K562 (cell line): ENCODE data around the gene FSTL4. TPM values are rescaled to one million over a fixed set of nuclear protein-coding genes. Genes with fewer than 3 reads are reported as not detected.

Experiments used
- ATAC-seq: fragments of 200-7000 bp; cut with Tn5 transposase; 3 replicates; pipeline ENCODE4 v1.9.1; 2020; ENCODE audit warnings: moderate library complexity
- BruUV-seq: library from RNA; stranded (reverse); fragments of 400-500 nt; replicated peaks from 2 replicates; lab custom pipeline; 2021; lab: Mats Ljungman, UMichigan
- CTCF ChIA-PET: fragments of 300-600 bp; formaldehyde crosslinking; extraction: SDS; loops from one replicate; lab custom pipeline; 2021; ENCODE audit warnings: low intra/inter-chr PET ratio; lab: Yijun Ruan, JAX
- POLR2A ChIA-PET: fragments of 300-600, 350-650 bp; sonication (Branson Sonifier 250); formaldehyde crosslinking; extraction: SDS; loops from one replicate; lab custom pipeline; 2021; ENCODE audit warnings: antibody characterized with exemption, inconsistent platforms; lab: Yijun Ruan, JAX
- DNase-seq, 4 experiments: peaks; one replicate each; pipeline versions ENCODE4 v3.0.0 to v3.0.0-alpha.2; 2011 to 2018; ENCODE audit warnings: low spot score in 3 of 4, mixed read lengths in 3 of 4; ENCODE audit errors: extremely low read depth in 1 of 4
- FAIRE-seq: peaks from 2 replicates; lab custom pipeline; 2011; peaks lifted over from hg19 to GRCh38; lab: Jason Lieb, UNC
- H2AFZ ChIP-seq: 2 replicates; pipeline ENCODE4 v1.6.0; 2011; ENCODE audit warnings: low read depth, low read length, control low read depth, inconsistent platforms
- H3K27ac ChIP-seq: fragments of 200-600 bp; 3 replicates; pipeline ENCODE4 v1.8.0; 2011; ENCODE audit warnings: low read depth, mild to moderate bottlenecking, control low read depth, inconsistent platforms, low read length, moderate library complexity, mixed read lengths; ENCODE audit errors: extremely low read depth
- H3K27me3 ChIP-seq, 2 experiments: fragments of 300-600 bp in 1 of 2; 2 replicates in 1 of 2; 3 replicates in 1 of 2; pipeline versions ENCODE4 v1.6.0 to v1.8.0; 2011; ENCODE audit warnings: inconsistent platforms in 2 of 2, low read length in 2 of 2, mild to moderate bottlenecking in 1 of 2, mixed read lengths in 1 of 2, moderate library complexity in 1 of 2; ENCODE audit not compliant: control insufficient read depth in 2 of 2, insufficient read depth in 2 of 2
- H3K36me3 ChIP-seq: fragments of 300-600 bp; 3 replicates; pipeline ENCODE4 v1.8.0; 2011; ENCODE audit warnings: mild to moderate bottlenecking, low read length, inconsistent platforms; ENCODE audit not compliant: control insufficient read depth, insufficient read depth
- H3K4me1 ChIP-seq, 2 experiments: fragments of 200-600 bp in 1 of 2; replicated peaks in 1 of 2; 2 replicates in 1 of 2; 3 replicates in 1 of 2; pipeline versions ENCODE4 v1.5.1 to v1.8.0; 2011; ENCODE audit warnings: inconsistent platforms in 2 of 2, low read length in 2 of 2, mild to moderate bottlenecking in 1 of 2, mixed read lengths in 1 of 2, moderate library complexity in 1 of 2; ENCODE audit not compliant: control insufficient read depth in 2 of 2, insufficient read depth in 2 of 2
- H3K4me2 ChIP-seq: 2 replicates; pipeline ENCODE4 v1.6.1; 2011; ENCODE audit warnings: low read length, control low read depth, inconsistent platforms, mixed read lengths; ENCODE audit not compliant: insufficient read depth
- H3K4me3 ChIP-seq: fragments of 200-600 bp; sonication (generic), shearing (Covaris generic); 2 replicates; pipeline ENCODE4 v1.5.1; 2016; ENCODE audit warnings: control low read depth, inconsistent platforms
- H3K79me2 ChIP-seq: fragments of 200-600 bp; 3 replicates; pipeline ENCODE4 v1.8.0; 2011; ENCODE audit warnings: low read length, inconsistent platforms; ENCODE audit not compliant: control insufficient read depth, insufficient read depth
- H3K9ac ChIP-seq, 2 experiments: 2 replicates each; pipeline versions ENCODE4 v1.6.0 to v1.6.1; 2011; ENCODE audit warnings: low read depth in 2 of 2, low read length in 2 of 2, control low read depth in 1 of 2, inconsistent platforms in 1 of 2, mild to moderate bottlenecking in 1 of 2, mixed read lengths in 1 of 2; ENCODE audit not compliant: insufficient read depth in 1 of 2
- H3K9me1 ChIP-seq: one replicate; pipeline ENCODE4 v1.6.0; 2011; ENCODE audit warnings: inconsistent platforms, mild to moderate bottlenecking, low read length, moderate library complexity; ENCODE audit not compliant: control insufficient read depth, insufficient read depth
- H3K9me3 ChIP-seq: replicated peaks from 2 replicates; pipeline ENCODE4 v1.5.1; 2011; ENCODE audit warnings: low read depth, low read length, inconsistent platforms; ENCODE audit not compliant: control insufficient read depth, insufficient read depth
- H4K20me1 ChIP-seq: replicated peaks from 2 replicates; pipeline ENCODE4 v1.6.1; 2011; ENCODE audit warnings: low read length, inconsistent platforms, mixed read lengths; ENCODE audit not compliant: control insufficient read depth, insufficient read depth
- AFF4 ChIP-seq: sonication (generic); formaldehyde crosslinking; IDR thresholded peaks from 2 replicates; pipeline ENCODE4 v1.8.0; 2023; ENCODE audit warnings: mild to moderate bottlenecking, missing genetic modification reagents
- E2F6 ChIP-seq, 2 experiments: IDR thresholded peaks; 2 replicates each; pipeline ENCODE4 v1.6.1; 2011; ENCODE audit warnings: borderline replicate concordance in 1 of 2, control low read depth in 1 of 2, low read depth in 1 of 2, low read length in 1 of 2, mild to moderate bottlenecking in 1 of 2, mixed read lengths in 1 of 2, moderate library complexity in 1 of 2; ENCODE audit not compliant: insufficient read depth in 1 of 2, insufficient read length in 1 of 2, poor library complexity in 1 of 2, severe bottlenecking in 1 of 2; ENCODE audit errors: extremely low read depth in 1 of 2
- ZNF586 ChIP-seq: fragments of 450-650 bp; formaldehyde crosslinking; conservative IDR thresholded peaks from 2 replicates; pipeline ENCODE4 v1.4.0; 2020; ENCODE audit warnings: mild to moderate bottlenecking, moderate library complexity
- ZNF778 ChIP-seq: fragments of 450-650 bp; formaldehyde crosslinking; IDR thresholded peaks from 2 replicates; pipeline ENCODE4 v1.4.0; 2020; ENCODE audit warnings: mild to moderate bottlenecking, moderate library complexity
- WGBS: fragments of 100-300 bp; shearing (Covaris generic); methylation state at CpG from one replicate; pipeline ENCODE4 v1.1.6; 2016; ENCODE audit warnings: low coverage, mixed read lengths; ENCODE audit not compliant: insufficient coverage; ENCODE audit errors: missing lambda C conversion rate; 5-methylcytosine and 5-hydroxymethylcytosine counted together
- in situ Hi-C: fragments of 300-500 bp; cut with MboI; formaldehyde crosslinking; loops from 4 replicates; pipeline ENCODE4 v1.15.0; 2018; ENCODE audit warnings: inconsistent platforms, mixed read lengths
- intact Hi-C: fragments of 100-400 bp; cut with micrococcal nuclease; formaldehyde crosslinking; loops from 2 replicates; pipeline ENCODE4 v1.14.2; 2022
- polyA plus RNA-seq, 8 experiments: library from polyadenylated mRNA; depleted of rRNA in 4 of 8; stranded (reverse) in 5 of 8; unstranded in 3 of 8; fragments of >200 nt; fragmentation: Nextera tagmentation in 2 of 8; fragmentation: Illumina TruSeq in 1 of 8; extraction: Ambion mirVana in 2 of 8; extraction: Trizol in 1 of 8; gene quantifications; 2 replicates each; pipeline versions ENCODE4 v1.2.1 to v1.2.3, GENCODE V29; 2011 to 2014; ENCODE audit warnings: inconsistent platforms in 1 of 8, missing spikeins in 1 of 8
- total RNA-seq, 7 experiments: library from RNA; depleted of rRNA in 6 of 7; stranded (reverse); fragments of >200 nt in 6 of 7; fragmentation: Illumina TruSeq in 2 of 7; extraction: Trizol in 2 of 7; gene quantifications; 2 replicates each; pipeline versions ENCODE4 v1.2.1 to v1.2.3, GENCODE V29; 2011 to 2021; ENCODE audit warnings: low replicate concordance in 1 of 7

FSTL4 gene
- total and polyA plus RNA-seq, 9 of the 15 experiments (the other 6 are each of a cell fraction or from before 2014, with no cell fraction given): 0.08 to 0.18 (median 0.10) TPM; not detected in 5

DNA sequence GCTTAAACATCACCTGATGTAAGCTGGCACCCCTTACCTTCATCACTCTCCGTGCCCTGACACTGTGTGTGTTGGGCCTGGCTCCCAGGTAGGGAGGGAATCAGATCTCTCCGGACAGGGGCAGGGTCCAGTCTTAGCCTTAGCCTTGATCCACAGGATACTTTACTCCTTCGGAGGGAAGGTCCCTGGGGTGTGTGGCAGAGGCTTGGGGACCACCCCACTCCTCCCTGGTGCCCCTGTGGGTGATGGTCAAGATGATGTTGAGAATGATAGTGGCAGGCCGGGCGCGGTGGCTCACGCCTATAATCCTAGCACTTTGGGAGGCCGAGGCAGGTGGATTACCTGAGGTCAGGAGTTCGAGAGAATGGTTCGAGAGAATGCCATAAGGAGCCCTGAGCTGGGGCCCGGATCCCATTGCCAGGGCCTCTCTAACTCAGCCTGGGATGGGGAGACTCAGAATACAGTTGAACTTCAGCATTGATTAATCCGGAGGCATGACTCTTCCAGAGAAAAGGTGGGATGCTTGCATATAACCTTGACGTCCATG, 291.0 kb downstream of the FSTL4 start:
- CTCF ChIA-PET: no interaction called here
- BruUV-seq: no TSS peak
- WGBS: 0% methylated on average over 13 of the region's 13 CpGs
- H3K36me3 ChIP-seq: no peaks in the 10 kb centered on the region
- H3K4me2 ChIP-seq: no peak overlapping the region
- no peak overlapping the region for H3K9ac ChIP-seq
- no peaks in the 10 kb centered on the region for H3K4me1 ChIP-seq
- H4K20me1 ChIP-seq: peaks cover 6% of the 10 kb centered on the region; the same call in 1 of the 2 replicates
- H3K9me1 ChIP-seq: no peaks in the 10 kb centered on the region
- H3K9me3 ChIP-seq: no peaks in the 10 kb centered on the region
- in situ Hi-C loops (no loop called here), intact Hi-C loops (no loop called here)
- H2AFZ ChIP-seq: no peak overlapping the region
- no peak for DNase-seq
- POLR2A ChIA-PET: no interaction called here
- H3K4me3 ChIP-seq: no peak overlapping the region
- no peak overlapping the region for H3K27ac ChIP-seq
- no peak for FAIRE-seq
- no peak for ATAC-seq
- peaks cover 3 to 69% of the 10 kb centered on the region in 2 experiments; a peak in 3 of 5 replicates for H3K27me3 ChIP-seq
- H3K79me2 ChIP-seq: no peaks in the 10 kb centered on the region
- TF ChIP-seq AFF4: no peak
- no peak for TF ChIP-seq ZNF586 (CRISPR knock-in tag)
- no peak for TF ChIP-seq E2F6 (IDR thresholded peaks at IDR 0.05; ENCODE audit: borderline replicate concordance in 1 of 2, extremely low read depth in 1 of 2, insufficient read depth in 1 of 2, insufficient read length in 1 of 2, low read depth in 1 of 2, low read length in 1 of 2, poor library complexity in 1 of 2, severe bottlenecking in 1 of 2)
- TF ChIP-seq ZNF778 (CRISPR knock-in tag): no peak
